ENCODE results near the gene SURF4.
"Not testable (repeated sequence)": the region's sequence is repeated elsewhere in the genome, so short reads cannot be mapped to it uniquely, and the experiment has no call there.

The SURF4 gene

GRCh38 chr9:133320421-133320881 lies 55.4 kb downstream of the SURF4 start:
- Histone ChIP-seq H3K36me3 (ENCODE audit: insufficient read depth, low read length) (no peaks in the 10 kb centered on the region), H3K27ac (ENCODE audit: low read depth, low read length) (no peak overlapping the region), H3K4me1 (ENCODE audit: control insufficient read depth, insufficient read depth, low read length, unreplicated experiment) (no peaks in the 10 kb centered on the region), H3K4me3 (ENCODE audit: low read depth, low read length) (no peak overlapping the region), H3K79me2 (ENCODE audit: control insufficient read depth, insufficient read depth, low read length, unreplicated experiment) (no peaks in the 10 kb centered on the region), H3K27me3 (ENCODE audit: insufficient read depth, low read length) (0 out of 2 replicates have a peak, but pooled peaks cover 9% of the 10 kb centered on the region), H2AFZ (ENCODE audit: low read length, unreplicated experiment) (no peak overlapping the region)

GRCh38 chr9:133317551-133317950 lies 58.3 kb downstream of the SURF4 start:
- H3K36me3 ChIP-seq (ENCODE audit: insufficient read depth, low read length); H3K27me3 ChIP-seq (ENCODE audit: insufficient read depth, low read length); H3K27ac ChIP-seq (ENCODE audit: low read depth, low read length): not testable (repeated sequence)

GRCh38 chr9:133315997-133316396 lies 59.9 kb downstream of the SURF4 start:
- Histone ChIP-seq H3K27ac (ENCODE audit: low read depth, low read length) (no peak overlapping the region), H3K36me3 (ENCODE audit: insufficient read depth, low read length) (no peaks in the 10 kb centered on the region), H3K4me3 (ENCODE audit: low read depth, low read length) (no peak overlapping the region), H3K4me1 (ENCODE audit: control insufficient read depth, insufficient read depth, low read length, unreplicated experiment) (no peaks in the 10 kb centered on the region), H2AFZ (ENCODE audit: low read length, unreplicated experiment) (no peak overlapping the region), H3K79me2 (ENCODE audit: control insufficient read depth, insufficient read depth, low read length, unreplicated experiment) (no peaks in the 10 kb centered on the region), H3K27me3 (ENCODE audit: insufficient read depth, low read length) (no peaks in the 10 kb centered on the region)

More at GRCh38 chr9:133317551-133317950, 58.3 kb downstream of the SURF4 start:
- H3K4me1 ChIP-seq (ENCODE audit: control insufficient read depth, insufficient read depth, low read length, unreplicated experiment); H3K79me2 ChIP-seq (ENCODE audit: control insufficient read depth, insufficient read depth, low read length, unreplicated experiment); H2AFZ ChIP-seq (ENCODE audit: low read length, unreplicated experiment); H3K4me3 ChIP-seq (ENCODE audit: low read depth, low read length): not testable (repeated sequence)

Data from ACC112 (cell line).